Mucosa of rectum (tissue), 2 donors: ENCODE data around the gene OR10A3.
A peak's percentile ranks its signal among the peaks of the same experiment; 100 is the strongest.
"Not testable (repeated sequence)": the region's sequence is repeated elsewhere in the genome, so short reads cannot be mapped to it uniquely, and the experiment has no call there.

ENCODE experiments used
- H3K27ac ChIP-seq, 2 donors: one replicate each; pipeline ENCODE4 v1.7.0; 2013; ENCODE audit warnings: inconsistent platforms in 2 of 2, low read depth in 2 of 2, low read length in 2 of 2
- H3K27me3 ChIP-seq, 2 donors: one replicate each; pipeline ENCODE4 v1.7.0; 2013; ENCODE audit warnings: low read length in 2 of 2; ENCODE audit not compliant: control insufficient read depth in 2 of 2, insufficient read depth in 2 of 2
- H3K36me3 ChIP-seq, 2 donors: one replicate each; pipeline ENCODE4 v1.7.0; 2013; ENCODE audit warnings: low read length in 2 of 2; ENCODE audit not compliant: control insufficient read depth in 2 of 2, insufficient read depth in 2 of 2
- H3K4me1 ChIP-seq, 2 donors: one replicate each; pipeline ENCODE4 v1.7.0; 2013; ENCODE audit warnings: low read length in 2 of 2, mild to moderate bottlenecking in 1 of 2; ENCODE audit not compliant: control insufficient read depth in 2 of 2, insufficient read depth in 2 of 2
- H3K4me3 ChIP-seq, 2 donors: one replicate each; pipeline ENCODE4 v1.7.0; 2013; ENCODE audit warnings: low read length in 2 of 2
- H3K9ac ChIP-seq, 2 donors: one replicate each; pipeline ENCODE4 v1.7.0; 2013; ENCODE audit warnings: low read length in 2 of 2, low read depth in 1 of 2, mild to moderate bottlenecking in 1 of 2
- H3K9me3 ChIP-seq, 2 donors: one replicate each; pipeline ENCODE4 v1.7.0; 2013; ENCODE audit warnings: low read length in 2 of 2; ENCODE audit not compliant: control insufficient read depth in 2 of 2
- donor health status: healthy.
- donor health status: Normal muscosa, but diverticular disease.

Gene OR10A3

GRCh38 chr11:7941608-7942007, at the start of gene OR10A3:
OR10A3 (minus strand) TSS chr11:7941708; CDS start chr11:7939520, 2,188 bp downstream.
- peaks cover 0 to 5% of the 10 kb centered on the region in 2 donors for H3K9me3 ChIP-seq
- no peaks in the 10 kb centered on the region for H3K27me3 ChIP-seq
- no peak within 1 kb of the TSS for H3K27ac ChIP-seq
- H3K9ac ChIP-seq = no peak within 1 kb of the TSS
- H3K4me1 ChIP-seq = no peaks in the 10 kb centered on the region
- H3K4me3 ChIP-seq = no peak within 1 kb of the TSS
- H3K36me3 ChIP-seq = no peaks in the 10 kb centered on the region

DNA sequence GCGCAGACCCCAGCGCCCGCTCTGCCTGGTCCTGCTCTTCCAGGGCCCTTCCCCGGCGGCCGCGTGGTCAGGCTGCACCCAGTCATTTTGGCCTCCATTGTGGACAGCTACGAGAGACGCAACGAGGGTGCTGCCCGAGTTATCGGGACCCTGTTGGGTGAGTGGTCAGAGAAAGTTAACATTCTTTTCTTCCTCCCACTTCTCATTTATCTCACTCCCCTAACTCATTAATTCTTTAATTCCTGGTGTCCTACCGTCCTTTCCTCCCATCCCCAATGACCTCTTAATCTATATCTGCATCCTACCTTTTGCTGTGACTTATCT, 46.0 kb upstream of the OR10A3 start:
- H3K9me3 ChIP-seq, H3K27me3 ChIP-seq, H3K27ac ChIP-seq: not testable (repeated sequence)
- Histone ChIP-seq H3K4me3 (peak overlapping the region; percentile 77 to 91), H3K36me3 (peaks cover 14 to 20% of the 10 kb centered on the region in 2 donors), H3K9ac (peak overlapping the region; percentile 43 to 82), H3K4me1 (peaks cover 17% of the 10 kb centered on the region in 2 donors)

DNA sequence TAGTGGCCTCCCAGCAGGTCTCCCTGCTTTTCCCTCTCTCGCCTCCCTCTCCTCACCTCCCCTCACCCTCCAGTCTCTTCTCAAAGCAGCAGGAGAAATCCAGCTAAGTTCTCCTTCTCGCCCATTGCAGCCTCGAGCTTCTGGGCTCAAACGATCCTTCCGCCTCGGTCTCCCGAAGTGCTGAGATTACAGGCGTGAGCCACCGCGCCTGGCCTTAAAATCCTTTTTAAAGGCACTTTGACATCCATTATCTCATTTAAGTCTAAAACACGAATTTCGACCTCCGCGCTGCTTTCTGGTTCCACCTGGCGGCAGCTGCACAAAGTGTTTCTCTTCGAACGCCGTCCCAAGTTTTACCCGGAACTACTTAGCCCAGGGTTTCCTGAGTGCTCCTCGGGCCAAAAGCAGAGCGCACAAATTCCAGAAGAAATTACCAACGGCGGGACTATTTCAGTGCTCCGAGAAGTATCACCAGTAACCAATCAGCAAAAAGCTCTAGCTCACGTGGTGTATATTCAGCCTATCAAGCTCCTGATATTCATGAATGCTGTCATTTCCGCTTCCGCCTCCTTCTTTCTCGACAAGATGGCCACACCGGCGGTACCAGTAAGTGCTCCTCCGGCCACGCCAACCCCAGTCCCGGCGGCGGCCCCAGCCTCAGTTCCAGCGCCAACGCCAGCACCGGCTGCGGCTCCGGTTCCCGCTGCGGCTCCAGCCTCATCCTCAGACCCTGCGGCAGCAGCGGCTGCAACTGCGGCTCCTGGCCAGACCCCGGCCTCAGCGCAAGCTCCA, 45.5 kb upstream of the OR10A3 start, which contains the start of gene EIF3F:
Gene EIF3F (plus strand): TSS at position 570 of the 792 bp plus-strand sequence. CDS start 16 bp downstream, at position 586.
- Histone ChIP-seq H3K27me3 (no peaks in the 10 kb centered on the region), H3K36me3 (peaks cover 8 to 15% of the 10 kb centered on the region in 2 donors), H3K27ac (peak within 1 kb of the TSS in 1 of 2 donors; percentile 33), H3K4me1 (peaks cover 17% of the 10 kb centered on the region in 2 donors), H3K9me3 (no peaks in the 10 kb centered on the region), H3K9ac (peak within 1 kb of the TSS; percentile 63 to 82), H3K4me3 (peak within 1 kb of the TSS; percentile 77 to 91)

DNA sequence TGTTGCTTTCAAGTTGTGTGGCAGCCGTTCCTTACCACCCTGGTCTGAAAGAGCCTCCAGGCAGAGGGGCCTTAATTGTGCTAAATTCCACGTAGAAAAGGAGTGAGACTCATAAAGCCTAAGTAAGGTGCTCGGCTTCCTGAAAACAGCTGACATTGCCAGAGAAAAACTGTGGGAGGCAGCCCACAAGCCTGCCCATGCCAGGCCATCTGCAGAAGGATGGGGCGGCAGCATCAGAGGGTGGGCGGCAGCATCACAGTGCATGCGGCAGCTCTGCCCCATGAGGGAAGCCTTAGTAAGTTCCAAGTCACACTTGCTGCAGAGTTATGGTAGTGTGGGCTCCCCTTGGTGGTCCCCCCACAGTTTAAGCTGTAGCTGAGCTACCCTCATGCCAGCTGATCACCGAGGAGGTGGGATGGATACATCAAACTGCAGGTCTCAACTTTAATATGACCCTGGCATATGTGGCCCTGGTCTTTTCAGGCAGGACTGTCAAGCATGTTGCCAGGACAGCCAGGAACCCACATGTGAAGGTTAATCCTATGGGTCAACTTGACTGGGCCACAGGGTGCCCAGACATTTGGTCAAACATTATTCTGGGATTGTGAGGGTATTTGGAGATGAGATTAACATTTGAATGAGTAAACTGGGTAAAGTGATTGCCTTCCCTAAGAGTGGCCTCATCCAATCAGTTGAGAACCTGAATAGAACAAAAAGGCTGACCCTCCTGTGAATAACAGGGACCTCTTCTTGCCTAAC, 42.5 kb upstream of the OR10A3 start:
- Histone ChIP-seq H3K36me3 (peaks cover 0 to 3% of the 10 kb centered on the region in 2 donors), H3K4me1 (peaks cover 17% of the 10 kb centered on the region in 2 donors), H3K27me3 (no peaks in the 10 kb centered on the region), H3K27ac (no peak overlapping the region), H3K9me3 (no peaks in the 10 kb centered on the region), H3K9ac (no peak overlapping the region), H3K4me3 (no peak overlapping the region)

- Histone ChIP-seq H3K9ac (no peak overlapping the region), H3K27ac (no peak overlapping the region), H3K36me3 (no peaks in the 10 kb centered on the region), H3K9me3 (no peaks in the 10 kb centered on the region), H3K27me3 (no peaks in the 10 kb centered on the region), H3K4me1 (peaks cover 4 to 6% of the 10 kb centered on the region in 2 donors), H3K4me3 (no peak overlapping the region)
Observed at GRCh38 chr11:7982582-7983119, 41.1 kb upstream of the OR10A3 start.

GRCh38 chr11:7981619-7982157, 40.2 kb upstream of the OR10A3 start:
- peaks cover 2 to 3% of the 10 kb centered on the region in 2 donors for H3K4me1 ChIP-seq
- no peak overlapping the region for H3K9ac ChIP-seq
- H3K4me3 ChIP-seq = no peak overlapping the region
- no peaks in the 10 kb centered on the region for H3K36me3 ChIP-seq
- H3K9me3 ChIP-seq = no peaks in the 10 kb centered on the region
- H3K27ac ChIP-seq = no peak overlapping the region
- no peaks in the 10 kb centered on the region for H3K27me3 ChIP-seq

- no peaks in the 10 kb centered on the region for H3K36me3 ChIP-seq
- H3K4me1 ChIP-seq = no peaks in the 10 kb centered on the region
- no peaks in the 10 kb centered on the region for H3K9me3 ChIP-seq
- H3K4me3 ChIP-seq = no peak overlapping the region
- H3K9ac ChIP-seq = no peak overlapping the region
- no peak overlapping the region for H3K27ac ChIP-seq
- H3K27me3 ChIP-seq = no peaks in the 10 kb centered on the region
Observed at GRCh38 chr11:7977232-7977917, 35.9 kb upstream of the OR10A3 start.

DNA sequence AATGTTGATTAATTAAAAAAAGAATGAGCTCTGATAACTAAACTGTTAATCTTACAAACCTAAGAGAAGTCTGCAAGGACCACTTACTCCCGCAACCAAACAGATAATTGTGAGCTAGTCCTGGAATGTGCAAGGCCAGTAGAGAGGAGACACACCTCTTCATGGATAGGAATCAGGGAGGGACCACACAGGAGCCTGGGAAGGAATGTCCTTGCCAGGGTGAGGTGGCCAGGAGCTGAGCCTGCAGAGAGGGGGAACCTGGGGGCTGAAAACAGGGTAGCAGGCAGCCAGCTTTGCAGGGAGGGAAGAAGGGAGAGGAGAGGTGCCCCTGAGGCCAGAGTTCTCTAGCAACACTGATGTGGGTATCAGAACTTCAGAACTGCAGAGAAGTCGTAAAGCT, 33.2 kb upstream of the OR10A3 start:
- Histone ChIP-seq H3K27me3 (no peaks in the 10 kb centered on the region), H3K4me3 (no peak overlapping the region), H3K9ac (no peak overlapping the region), H3K4me1 (no peaks in the 10 kb centered on the region), H3K9me3 (no peaks in the 10 kb centered on the region), H3K27ac (no peak overlapping the region), H3K36me3 (no peaks in the 10 kb centered on the region)

DNA sequence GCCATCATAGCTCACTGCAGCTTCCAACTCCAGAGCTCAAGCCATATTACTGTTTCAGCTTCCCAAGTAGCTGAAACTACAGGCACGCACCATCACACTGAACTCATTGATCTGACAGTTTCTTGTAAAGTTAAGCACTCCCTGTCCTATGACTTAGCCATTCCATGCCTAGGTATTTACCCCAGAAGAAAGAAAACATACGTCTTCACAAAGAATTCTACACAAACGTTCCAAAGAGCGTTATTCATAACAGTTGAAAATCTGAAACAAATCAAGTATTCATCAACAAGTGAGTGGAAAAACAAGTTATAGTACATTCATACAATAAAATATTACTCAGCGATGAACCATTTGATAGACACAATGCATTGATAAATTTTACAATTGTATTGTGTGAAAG, 31.5 kb upstream of the OR10A3 start:
- no peak overlapping the region for H3K27ac ChIP-seq
- H3K4me3 ChIP-seq = no peak overlapping the region

More for the DNA sequence above, 31.5 kb upstream of the OR10A3 start:
- Histone ChIP-seq H3K36me3 (no peaks in the 10 kb centered on the region), H3K9me3 (no peaks in the 10 kb centered on the region), H3K27me3 (no peaks in the 10 kb centered on the region), H3K4me1 (no peaks in the 10 kb centered on the region), H3K9ac (no peak overlapping the region)
